ENCODE data around the gene GART. TPM values are rescaled to one million over a fixed set of nuclear protein-coding genes. Genes with fewer than 3 reads are reported as not detected.
A peak's percentile ranks its signal among the peaks of the same experiment; 100 is the strongest.

Gene GART
- total RNA-seq, 1 donor from 2014 or later, result 58.2 TPM

GRCh38 chr21:33496345-33496744, 45.6 kb downstream of the GART start:
- H3K4me1 Mint-ChIP-seq (ENCODE audit: low read depth), result peaks cover 9% of the 10 kb centered on the region
- H3K27ac Mint-ChIP-seq (ENCODE audit: unreplicated experiment), result no peak overlapping the region
- TF ChIP-seq, protein P1, sequence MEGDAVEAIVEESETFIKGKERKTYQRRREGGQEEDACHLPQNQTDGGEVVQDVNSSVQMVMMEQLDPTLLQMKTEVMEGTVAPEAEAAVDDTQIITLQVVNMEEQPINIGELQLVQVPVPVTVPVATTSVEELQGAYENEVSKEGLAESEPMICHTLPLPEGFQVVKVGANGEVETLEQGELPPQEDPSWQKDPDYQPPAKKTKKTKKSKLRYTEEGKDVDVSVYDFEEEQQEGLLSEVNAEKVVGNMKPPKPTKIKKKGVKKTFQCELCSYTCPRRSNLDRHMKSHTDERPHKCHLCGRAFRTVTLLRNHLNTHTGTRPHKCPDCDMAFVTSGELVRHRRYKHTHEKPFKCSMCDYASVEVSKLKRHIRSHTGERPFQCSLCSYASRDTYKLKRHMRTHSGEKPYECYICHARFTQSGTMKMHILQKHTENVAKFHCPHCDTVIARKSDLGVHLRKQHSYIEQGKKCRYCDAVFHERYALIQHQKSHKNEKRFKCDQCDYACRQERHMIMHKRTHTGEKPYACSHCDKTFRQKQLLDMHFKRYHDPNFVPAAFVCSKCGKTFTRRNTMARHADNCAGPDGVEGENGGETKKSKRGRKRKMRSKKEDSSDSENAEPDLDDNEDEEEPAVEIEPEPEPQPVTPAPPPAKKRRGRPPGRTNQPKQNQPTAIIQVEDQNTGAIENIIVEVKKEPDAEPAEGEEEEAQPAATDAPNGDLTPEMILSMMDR (IDR thresholded peaks at IDR 0.05), result no peak
- H3K36me3 Mint-ChIP-seq (ENCODE audit: low read depth), result no peaks in the 10 kb centered on the region
- DNase-seq (ENCODE audit: low spot score), result no peak
- no peak overlapping the region for H3K4me3 Mint-ChIP-seq (ENCODE audit: unreplicated experiment)
- H3K9me3 Mint-ChIP-seq (ENCODE audit: low read depth), result no peaks in the 10 kb centered on the region
- H3K27me3 Mint-ChIP-seq (ENCODE audit: low read depth), result peaks cover 7% of the 10 kb centered on the region

DNA sequence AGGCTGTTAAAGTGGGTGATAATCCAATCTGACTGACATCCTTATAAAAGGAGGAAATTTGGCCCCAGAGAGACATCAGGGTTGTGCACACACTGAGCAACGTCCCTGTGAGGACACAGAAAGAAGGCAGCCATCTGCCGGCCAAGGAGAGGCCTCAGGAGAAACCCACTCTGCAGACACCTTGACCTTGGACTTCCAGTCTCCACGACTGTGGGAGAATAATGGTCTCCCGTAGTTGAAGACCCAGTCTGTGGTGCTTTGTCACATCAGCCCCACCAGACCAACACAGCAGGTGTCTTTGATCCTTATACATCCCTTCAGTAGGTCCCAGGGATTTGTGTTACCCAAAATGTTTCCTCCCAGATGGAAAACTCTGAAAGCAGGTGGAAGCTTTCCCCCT, 46.2 kb downstream of the GART start:
- no peaks in the 10 kb centered on the region for H3K9me3 Mint-ChIP-seq (ENCODE audit: low read depth)
- TF ChIP-seq, protein P1 (IDR thresholded peaks at IDR 0.05), result no peak
- H3K36me3 Mint-ChIP-seq (ENCODE audit: low read depth), result no peaks in the 10 kb centered on the region
- no peak overlapping the region for H3K4me3 Mint-ChIP-seq (ENCODE audit: unreplicated experiment)
- peaks cover 13% of the 10 kb centered on the region for H3K4me1 Mint-ChIP-seq (ENCODE audit: low read depth)
- no peak for DNase-seq (ENCODE audit: low spot score)
- H3K27ac Mint-ChIP-seq (ENCODE audit: unreplicated experiment), result no peak overlapping the region
- peaks cover 7% of the 10 kb centered on the region for H3K27me3 Mint-ChIP-seq (ENCODE audit: low read depth)

DNA sequence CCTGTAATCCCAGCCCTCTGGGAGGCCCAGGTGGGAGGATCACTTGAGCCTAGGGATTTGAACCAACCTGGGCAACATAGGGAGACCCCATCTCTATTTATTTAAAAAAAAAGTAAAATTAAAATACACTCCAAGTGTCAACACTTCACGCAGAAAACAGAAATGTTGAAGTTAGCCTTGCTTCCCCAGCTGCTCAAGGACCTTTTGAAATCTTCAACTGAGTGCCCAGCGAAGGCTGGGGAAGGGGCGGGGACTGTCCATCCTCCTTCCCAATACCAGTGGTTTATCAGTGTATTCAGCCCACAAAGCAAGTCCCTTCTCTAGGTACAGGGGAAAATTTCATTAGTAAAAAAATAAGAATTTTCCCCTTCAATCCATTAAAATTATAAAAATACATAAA, 48.2 kb downstream of the GART start:
- TF ChIP-seq, protein P1 (IDR thresholded peaks at IDR 0.05), result no peak
- no peak overlapping the region for H3K27ac Mint-ChIP-seq (ENCODE audit: unreplicated experiment)
- no peak overlapping the region for H3K4me3 Mint-ChIP-seq (ENCODE audit: unreplicated experiment)
- no peaks in the 10 kb centered on the region for H3K36me3 Mint-ChIP-seq (ENCODE audit: low read depth)
- peaks cover 7% of the 10 kb centered on the region for H3K27me3 Mint-ChIP-seq (ENCODE audit: low read depth)
- H3K4me1 Mint-ChIP-seq (ENCODE audit: low read depth), result peaks cover 15% of the 10 kb centered on the region
- DNase-seq (ENCODE audit: low spot score), result no peak
- no peaks in the 10 kb centered on the region for H3K9me3 Mint-ChIP-seq (ENCODE audit: low read depth)

GRCh38 chr21:33492571-33492970, 49.3 kb downstream of the GART start:
- peaks cover 15% of the 10 kb centered on the region for H3K4me1 Mint-ChIP-seq (ENCODE audit: low read depth)
- H3K27ac Mint-ChIP-seq (ENCODE audit: unreplicated experiment), result no peak overlapping the region
- H3K9me3 Mint-ChIP-seq (ENCODE audit: low read depth), result no peaks in the 10 kb centered on the region
- H3K27me3 Mint-ChIP-seq (ENCODE audit: low read depth), result peaks cover 7% of the 10 kb centered on the region
- peak overlapping the region; percentile 42 for H3K4me3 Mint-ChIP-seq (ENCODE audit: unreplicated experiment)
- TF ChIP-seq, protein P1 (IDR thresholded peaks at IDR 0.05), result no peak
- no peaks in the 10 kb centered on the region for H3K36me3 Mint-ChIP-seq (ENCODE audit: low read depth)
- no peak for DNase-seq (ENCODE audit: low spot score)

GRCh38 chr21:33491373-33492102, 50.4 kb downstream of the GART start, which contains the start of gene DNAJC28:
Gene DNAJC28 (minus strand): TSS chr21:33491716. CDS start chr21:33489393, 2,323 bp downstream.
- Mint-ChIP-seq H3K27ac (ENCODE audit: unreplicated experiment) (peak within 1 kb of the TSS; percentile 96), H3K4me3 (ENCODE audit: unreplicated experiment) (peak within 1 kb of the TSS; percentile 95), H3K4me1 (ENCODE audit: low read depth) (peaks cover 15% of the 10 kb centered on the region), H3K27me3 (ENCODE audit: low read depth) (peaks cover 7% of the 10 kb centered on the region), H3K36me3 (ENCODE audit: low read depth) (no peaks in the 10 kb centered on the region), H3K9me3 (ENCODE audit: low read depth) (no peaks in the 10 kb centered on the region)
- TF ChIP-seq, protein P1 (IDR thresholded peaks at IDR 0.05), result no peak
- DNase-seq (ENCODE audit: low spot score), result peak; percentile 97

Measured in chondrocyte (in vitro differentiated cells).